OCI-LY7 (cell line): ENCODE data around the gene GATA2.

ENCODE experiments used
- CTCF ChIP-seq: fragments of 200-600 bp; sonication (generic); conservative IDR thresholded peaks from 2 replicates; pipeline ENCODE4 v1.5.1; 2014; ENCODE audit warnings: mild to moderate bottlenecking, antibody characterized with exemption, low read length, moderate library complexity, mixed read lengths
- EZH2phosphoT487 ChIP-seq: fragments of 200-600 bp; sonication (generic); IDR thresholded peaks from 2 replicates; pipeline ENCODE4 v1.6.1; 2018; ENCODE audit warnings: low read depth, borderline replicate concordance, mild to moderate bottlenecking, mixed run types, antibody characterized with exemption, low read length, moderate library complexity, mixed read lengths

GRCh38 chr3:128452678-128453275, 40.2 kb downstream of the GATA2 start:
- TF ChIP-seq CTCF (no peak), EZH2phosphoT487 (no peak)
